Epithelial cell of proximal tubule (primary cell): ENCODE measurements around the gene GJD3. TPM values are rescaled to one million over a fixed set of nuclear protein-coding genes. Genes with fewer than 3 reads are reported as not detected.

Source experiments
- DNase-seq: peaks from one replicate; pipeline ENCODE4 v3.0.0-alpha.2; 2011; ENCODE audit warnings: low read depth
- H3K4me3 ChIP-seq: 2 replicates; pipeline ENCODE4 v1.5.1; 2011; ENCODE audit warnings: low read depth, mild to moderate bottlenecking, low read length
- total RNA-seq: library from RNA; depleted of rRNA; stranded (reverse); fragments of >200 nt; gene quantifications from 2 replicates; pipeline ENCODE4 v1.2.3, GENCODE V29; 2015
- TF ChIP-seq, protein P1 (sequence below): conservative IDR thresholded peaks from 2 replicates; pipeline ENCODE4 v1.5.1; 2012; ENCODE audit warnings: low read depth, mild to moderate bottlenecking, low read length

Gene GJD3
- total RNA-seq, 1 donor from 2014 or later = not detected

DNA sequence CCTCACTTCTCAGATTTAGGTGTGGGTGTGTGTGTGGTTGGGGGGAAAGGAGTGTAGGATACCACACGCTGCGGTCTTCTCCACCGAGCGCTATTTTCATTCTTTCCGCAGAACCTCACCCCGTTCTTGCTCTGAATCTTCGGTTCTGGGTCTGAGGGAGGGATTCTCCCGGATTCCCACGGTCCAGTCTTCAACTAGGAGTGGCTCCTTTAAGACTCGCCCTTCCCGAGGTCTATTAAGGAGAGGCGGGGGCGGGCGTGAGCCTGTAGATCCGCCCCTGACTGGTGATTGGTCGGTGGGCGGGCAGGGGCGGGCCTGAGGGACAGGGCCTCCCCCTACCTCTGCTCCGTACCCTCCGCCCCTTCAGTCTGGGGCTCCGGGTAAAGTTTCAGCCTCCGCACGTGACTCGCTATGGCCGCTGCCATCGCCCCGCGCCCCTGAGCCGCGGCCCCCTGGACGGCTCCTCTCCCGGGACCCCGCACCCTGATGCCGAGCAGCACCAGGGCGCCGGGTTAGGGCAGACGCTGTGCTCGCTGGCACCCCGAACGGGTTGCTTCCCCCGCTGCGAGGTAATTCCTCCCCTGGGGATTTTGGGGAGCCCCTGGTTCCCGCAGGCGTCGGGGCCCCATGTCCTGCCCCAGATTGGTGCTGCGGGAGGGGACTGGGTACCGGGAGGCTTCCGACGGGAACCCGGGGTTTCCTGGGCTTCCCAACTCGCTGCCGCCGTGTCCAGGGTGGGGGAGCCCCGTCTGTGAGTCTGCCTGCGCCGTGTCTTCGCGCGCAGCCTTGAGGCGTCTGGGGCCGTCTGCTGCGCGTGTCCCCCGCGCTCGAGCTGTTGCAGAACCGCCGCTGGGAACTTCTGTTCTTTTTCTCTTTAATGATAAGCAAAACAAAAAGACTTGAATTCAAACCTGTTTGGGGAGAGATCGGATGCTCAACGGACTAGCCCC lies 46.4 kb downstream of the GJD3 start:
- H3K4me3 ChIP-seq = peak overlapping the region; percentile 98
- TF ChIP-seq, protein P1, sequence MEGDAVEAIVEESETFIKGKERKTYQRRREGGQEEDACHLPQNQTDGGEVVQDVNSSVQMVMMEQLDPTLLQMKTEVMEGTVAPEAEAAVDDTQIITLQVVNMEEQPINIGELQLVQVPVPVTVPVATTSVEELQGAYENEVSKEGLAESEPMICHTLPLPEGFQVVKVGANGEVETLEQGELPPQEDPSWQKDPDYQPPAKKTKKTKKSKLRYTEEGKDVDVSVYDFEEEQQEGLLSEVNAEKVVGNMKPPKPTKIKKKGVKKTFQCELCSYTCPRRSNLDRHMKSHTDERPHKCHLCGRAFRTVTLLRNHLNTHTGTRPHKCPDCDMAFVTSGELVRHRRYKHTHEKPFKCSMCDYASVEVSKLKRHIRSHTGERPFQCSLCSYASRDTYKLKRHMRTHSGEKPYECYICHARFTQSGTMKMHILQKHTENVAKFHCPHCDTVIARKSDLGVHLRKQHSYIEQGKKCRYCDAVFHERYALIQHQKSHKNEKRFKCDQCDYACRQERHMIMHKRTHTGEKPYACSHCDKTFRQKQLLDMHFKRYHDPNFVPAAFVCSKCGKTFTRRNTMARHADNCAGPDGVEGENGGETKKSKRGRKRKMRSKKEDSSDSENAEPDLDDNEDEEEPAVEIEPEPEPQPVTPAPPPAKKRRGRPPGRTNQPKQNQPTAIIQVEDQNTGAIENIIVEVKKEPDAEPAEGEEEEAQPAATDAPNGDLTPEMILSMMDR = no peak
- no peak for DNase-seq

GRCh38 chr17:40317345-40317873 lies 47.1 kb downstream of the GJD3 start:
- peak overlapping the region; percentile 98 for H3K4me3 ChIP-seq
- TF ChIP-seq, protein P1 = peak; percentile 73
- DNase-seq = no peak

DNA sequence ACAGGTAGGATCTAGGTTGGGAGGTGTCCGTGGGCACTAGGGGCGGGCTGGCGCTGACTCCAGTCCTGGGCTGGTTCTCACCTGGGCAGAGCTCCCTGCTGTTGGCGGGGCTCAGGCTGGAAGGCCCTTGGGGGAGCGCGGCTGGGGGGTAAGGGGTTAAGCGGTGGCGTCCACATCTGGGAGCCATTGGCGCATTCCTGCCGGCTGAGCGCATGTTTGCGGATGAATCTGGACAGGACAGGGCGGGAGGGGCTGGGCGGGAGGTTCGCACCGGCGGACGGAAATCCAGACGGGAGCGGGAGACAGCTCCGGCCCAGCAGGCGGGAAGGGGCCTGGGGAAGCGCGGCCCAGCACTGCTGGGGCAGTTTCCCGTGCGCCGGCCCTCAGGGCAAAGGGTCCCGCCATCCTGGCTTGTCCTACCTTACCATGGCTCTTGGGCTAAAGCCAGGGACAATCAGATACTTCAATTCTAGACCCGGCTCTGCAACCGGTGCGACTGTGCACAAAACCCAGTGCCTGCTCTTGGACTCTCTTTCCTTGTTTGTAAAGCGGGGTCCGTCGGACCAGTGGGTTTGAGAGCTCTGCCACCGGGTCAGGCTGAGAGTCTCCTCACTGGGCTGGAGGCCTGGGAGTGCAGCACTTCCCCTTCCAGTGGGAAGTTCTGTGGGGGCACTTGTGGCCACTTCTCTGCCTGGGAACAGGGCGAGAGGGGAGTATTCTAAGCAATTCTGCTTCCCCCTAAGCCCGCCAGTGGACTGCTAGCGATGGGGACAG lies 47.8 kb downstream of the GJD3 start:
- TF ChIP-seq, protein P1 = peak; percentile 5
- DNase-seq = no peak

GRCh38 chr17:40315678-40316570 lies 48.6 kb downstream of the GJD3 start:
- no peak overlapping the region for H3K4me3 ChIP-seq
- TF ChIP-seq, protein P1 = no peak
- no peak for DNase-seq

More for the DNA sequence above, 47.8 kb downstream of the GJD3 start:
- peak overlapping the region; percentile 98 for H3K4me3 ChIP-seq

- DNase-seq = no peak
- TF ChIP-seq, protein P1 = no peak
- H3K4me3 ChIP-seq = no peak overlapping the region
Measured at GRCh38 chr17:40315206-40315605, 49.3 kb downstream of the GJD3 start.

DNA sequence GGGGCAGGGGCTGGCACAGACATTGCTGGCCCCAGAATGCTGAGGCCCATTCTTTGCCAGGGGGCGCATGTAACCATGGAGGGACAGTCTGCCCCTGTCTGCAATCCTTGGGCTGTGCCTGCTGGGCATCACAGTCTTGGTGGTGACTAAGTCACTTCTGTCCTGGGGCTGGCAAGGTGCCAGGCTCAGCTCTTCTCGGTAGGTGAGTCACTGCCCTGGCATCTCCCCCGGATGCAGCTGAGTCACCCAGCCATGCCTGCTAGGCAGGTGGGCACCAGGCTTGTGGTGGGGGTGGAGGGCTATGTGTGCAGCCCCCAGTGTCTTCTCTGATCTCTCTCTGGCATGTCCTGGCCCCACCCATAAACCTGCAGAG lies 50.0 kb downstream of the GJD3 start:
- H3K4me3 ChIP-seq = no peak overlapping the region
- TF ChIP-seq, protein P1 = no peak
- DNase-seq = peak; percentile 82
